Measurements from ENCODE around the gene ICAM5.

The ICAM5 gene

DNA sequence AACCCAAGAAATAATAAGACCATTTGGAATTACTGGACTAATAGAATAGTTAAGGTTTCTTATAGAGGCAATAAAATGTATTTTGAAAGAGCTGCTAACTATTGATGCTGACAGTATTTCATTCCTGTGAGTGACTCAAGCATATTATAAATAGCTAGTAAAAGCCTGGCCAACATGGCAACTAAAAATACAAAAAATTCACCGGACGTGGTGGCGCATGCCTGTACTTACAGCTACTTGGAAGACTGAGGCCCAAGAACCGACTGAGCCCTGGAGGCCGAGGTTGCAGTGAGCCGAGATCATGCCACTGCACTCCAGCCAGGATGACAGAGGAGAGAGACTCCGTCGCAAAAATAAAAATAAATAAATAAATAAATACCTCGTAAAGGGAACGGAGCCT, 55.0 kb downstream of the ICAM5 start:
- TF ChIP-seq CTCF (conservative IDR thresholded peaks at IDR 0.05; ENCODE audit: low read length): no peak
- DNase-seq (ENCODE audit: low read depth): peak; percentile 26

More for the DNA sequence above, 55.0 kb downstream of the ICAM5 start:
- no peak overlapping the region for H3K4me3 ChIP-seq (ENCODE audit: low read length)

Measured in AG10803 (cell line).